HG03108 (cell line): ENCODE measurements around the gene LGALS3.

ENCODE experiments used
- ATAC-seq: cut with Tn5 transposase; IDR thresholded peaks from one replicate; pipeline ENCODE4 v1.9.1; 2021; ENCODE audit warnings: moderate library complexity; ENCODE audit not compliant: unreplicated experiment

Gene LGALS3

GRCh38 chr14:55114720-55115119 lies 14.3 kb upstream of the LGALS3 start:
- no peak for ATAC-seq

GRCh38 chr14:55115460-55115859 lies 13.6 kb upstream of the LGALS3 start:
- no peak for ATAC-seq

GRCh38 chr14:55115861-55116245 lies 13.2 kb upstream of the LGALS3 start:
- no peak for ATAC-seq

- no peak for ATAC-seq
Measured at GRCh38 chr14:55116246-55117030, 12.6 kb upstream of the LGALS3 start.

- ATAC-seq, result no peak
Measured at GRCh38 chr14:55117803-55118441, 11.1 kb upstream of the LGALS3 start.

GRCh38 chr14:55118761-55119160 lies 10.3 kb upstream of the LGALS3 start:
- ATAC-seq, result no peak

- no peak for ATAC-seq
Measured at GRCh38 chr14:55120571-55121495, 8.2 kb upstream of the LGALS3 start.

GRCh38 chr14:55121628-55122439 lies 7.2 kb upstream of the LGALS3 start:
- no peak for ATAC-seq

- no peak for ATAC-seq
Measured at GRCh38 chr14:55122440-55122986, 6.5 kb upstream of the LGALS3 start.

- no peak for ATAC-seq
Measured at GRCh38 chr14:55123101-55123500, 6.0 kb upstream of the LGALS3 start.

- no peak for ATAC-seq
Measured at GRCh38 chr14:55123852-55124639, 5.0 kb upstream of the LGALS3 start.

GRCh38 chr14:55124774-55125386 lies 4.2 kb upstream of the LGALS3 start:
- ATAC-seq, result no peak

GRCh38 chr14:55125403-55125802 lies 3.6 kb upstream of the LGALS3 start:
- ATAC-seq, result no peak

GRCh38 chr14:55126034-55126433 lies 3.0 kb upstream of the LGALS3 start:
- ATAC-seq, result no peak

GRCh38 chr14:55126932-55127459 lies 2.1 kb upstream of the LGALS3 start:
- ATAC-seq, result no peak

GRCh38 chr14:55127460-55127951 lies 1.5 kb upstream of the LGALS3 start:
- no peak for ATAC-seq

GRCh38 chr14:55128386-55129085 lies 516 bp upstream of the LGALS3 start:
- ATAC-seq, result no peak
